ENCODE results near the gene NUP93. TPM values are rescaled to one million over a fixed set of nuclear protein-coding genes. Genes with fewer than 3 reads are reported as not detected.

The NUP93 gene
- total RNA-seq, 4 donors from 2014 or later: 12.9 to 30.7 (median 23.0) TPM

- Histone ChIP-seq H3K4me1 (peaks cover 21 to 24% of the 10 kb centered on the region in 2 donors), H3K27me3 (no peaks in the 10 kb centered on the region), H3K9me3 (no peaks in the 10 kb centered on the region), H3K36me3 (no peaks in the 10 kb centered on the region), H3K27ac (peak overlapping the region; percentile 81 to 89 (median 86)), H3K4me3 (peak overlapping the region; percentile 77 to 95 (median 90))
- intact Hi-C loops (cut with DNase I; ENCODE audit: low total_unique reads) (no loop called here), in situ Hi-C loops (cut with MboI; ENCODE audit: low sequenced_read_pairs in 4 of 4) (no loop called here)
- DNase-seq: no peak
- ATAC-seq: peak; percentile 45 to 51
- TF ChIP-seq CTCF (IDR thresholded peaks at IDR 0.05 in 4 of 5, conservative IDR thresholded peaks at IDR 0.05 in 1 of 5) (no peak), POLR2A (IDR thresholded peaks at IDR 0.05) (no peak)
Measured at GRCh38 chr16:56728980-56729734, 772 bp upstream of the NUP93 start.

- H3K4me1 ChIP-seq: peaks cover 21 to 24% of the 10 kb centered on the region in 2 donors
- no peaks in the 10 kb centered on the region for H3K9me3 ChIP-seq
- no peak for TF ChIP-seq CTCF (IDR thresholded peaks at IDR 0.05 in 4 of 5, conservative IDR thresholded peaks at IDR 0.05 in 1 of 5)
- no peak for TF ChIP-seq POLR2A (IDR thresholded peaks at IDR 0.05)
- ATAC-seq (no peak), DNase-seq (no peak)
- H3K27ac ChIP-seq: no peak overlapping the region
- no peak overlapping the region for H3K4me3 ChIP-seq
- H3K36me3 ChIP-seq: no peaks in the 10 kb centered on the region
- H3K27me3 ChIP-seq: no peaks in the 10 kb centered on the region
- in situ Hi-C loops (cut with MboI; ENCODE audit: low sequenced_read_pairs in 4 of 4): no loop called here
- intact Hi-C loops (cut with DNase I; ENCODE audit: low total_unique reads): no loop called here
Measured at GRCh38 chr16:56732366-56732765, 2.4 kb downstream of the NUP93 start.

GRCh38 chr16:56732832-56733231, 2.9 kb downstream of the NUP93 start:
- Histone ChIP-seq H3K36me3 (no peaks in the 10 kb centered on the region), H3K4me3 (no peak overlapping the region), H3K9me3 (no peaks in the 10 kb centered on the region), H3K4me1 (peaks cover 21 to 24% of the 10 kb centered on the region in 2 donors), H3K27ac (no peak overlapping the region), H3K27me3 (no peaks in the 10 kb centered on the region)
- intact Hi-C loops (cut with DNase I; ENCODE audit: low total_unique reads) (no loop called here), in situ Hi-C loops (cut with MboI; ENCODE audit: low sequenced_read_pairs in 4 of 4) (no loop called here)
- TF ChIP-seq POLR2A (IDR thresholded peaks at IDR 0.05): no peak
- no peak for TF ChIP-seq CTCF (IDR thresholded peaks at IDR 0.05 in 4 of 5, conservative IDR thresholded peaks at IDR 0.05 in 1 of 5)
- ATAC-seq (no peak), DNase-seq (no peak)

- Histone ChIP-seq H3K27ac (no peak overlapping the region), H3K27me3 (no peaks in the 10 kb centered on the region), H3K4me1 (peaks cover 10 to 11% of the 10 kb centered on the region in 2 donors), H3K36me3 (no peaks in the 10 kb centered on the region), H3K9me3 (no peaks in the 10 kb centered on the region), H3K4me3 (no peak overlapping the region)
- in situ Hi-C loops (cut with MboI; ENCODE audit: low sequenced_read_pairs in 4 of 4) (no loop called here), intact Hi-C loops (cut with DNase I; ENCODE audit: low total_unique reads) (no loop called here)
- no peak for TF ChIP-seq POLR2A (IDR thresholded peaks at IDR 0.05)
- no peak for TF ChIP-seq CTCF (IDR thresholded peaks at IDR 0.05 in 4 of 5, conservative IDR thresholded peaks at IDR 0.05 in 1 of 5)
- DNase-seq (no peak), ATAC-seq (no peak)
Measured at GRCh38 chr16:56734429-56734828, 4.5 kb downstream of the NUP93 start.
